GM15510 (cell line): ENCODE results near the gene PPP2R1B.

Experiments used
- POLR2A ChIP-seq: IDR thresholded peaks from 3 replicates; pipeline ENCODE4 v1.6.1; 2011; ENCODE audit warnings: borderline replicate concordance; ENCODE audit not compliant: insufficient read length; ENCODE audit errors: extremely low read depth

Gene PPP2R1B

GRCh38 chr11:111699579-111700156 lies 66.5 kb downstream of the PPP2R1B start:
- no peak for TF ChIP-seq POLR2A

DNA sequence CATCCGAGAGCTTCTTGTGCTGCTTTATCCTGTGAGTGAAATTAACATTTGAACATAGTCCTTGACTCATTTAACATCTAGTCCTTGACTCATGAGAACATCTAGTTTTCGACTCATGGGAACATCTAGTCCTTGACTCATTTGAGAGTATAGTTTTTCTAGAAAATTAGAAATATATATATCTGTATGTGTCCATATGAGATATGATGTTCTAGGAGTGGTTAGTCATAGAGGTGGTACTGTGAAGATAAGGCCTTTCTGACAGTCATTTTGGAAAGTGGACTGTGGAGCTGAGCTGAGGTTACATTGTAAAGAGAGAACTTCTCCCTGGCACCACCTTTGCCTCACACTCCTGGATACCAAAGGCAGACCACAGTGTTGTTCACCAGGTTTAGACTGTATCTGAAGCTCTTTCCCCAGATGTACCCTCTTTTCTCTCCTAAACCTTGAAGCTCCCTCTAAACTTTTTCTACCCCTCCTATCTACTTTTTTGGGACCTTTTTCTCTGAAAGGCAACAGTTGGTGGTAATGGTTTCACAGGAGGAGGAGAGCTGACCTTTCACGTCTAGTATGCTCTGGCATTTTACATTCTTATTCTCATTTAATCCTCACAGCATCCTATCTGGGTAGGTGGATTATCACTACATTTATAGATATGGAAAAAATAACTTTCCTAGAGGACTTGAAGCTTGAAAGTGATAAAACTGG lies 67.2 kb downstream of the PPP2R1B start:
- no peak for TF ChIP-seq POLR2A

GRCh38 chr11:111697933-111698371 lies 68.2 kb downstream of the PPP2R1B start:
- no peak for TF ChIP-seq POLR2A

GRCh38 chr11:111696556-111696955 lies 69.6 kb downstream of the PPP2R1B start:
- TF ChIP-seq POLR2A, result no peak

DNA sequence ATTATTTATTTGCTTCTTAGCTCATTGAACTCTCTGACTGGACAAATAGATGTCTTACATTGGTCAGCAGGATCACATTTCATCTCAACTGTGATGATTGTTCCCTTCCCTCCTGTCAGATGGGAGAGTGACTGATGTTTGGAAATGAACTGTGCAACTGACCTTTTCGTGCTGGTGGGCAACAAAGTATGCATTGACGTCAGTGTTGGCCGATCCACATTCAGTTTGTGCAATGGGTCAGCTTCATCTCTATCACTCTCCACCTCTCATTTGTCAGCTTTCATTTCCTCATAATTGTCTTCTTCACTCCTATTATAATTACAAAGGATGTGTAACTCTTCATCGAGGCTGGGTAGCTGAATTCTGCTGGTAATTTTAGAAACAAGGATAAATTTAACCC lies 71.3 kb downstream of the PPP2R1B start:
- no peak for TF ChIP-seq POLR2A

- TF ChIP-seq POLR2A, result no peak
Measured at GRCh38 chr11:111693224-111693937, 72.8 kb downstream of the PPP2R1B start.

- no peak for TF ChIP-seq POLR2A
Measured at GRCh38 chr11:111691741-111692140, 74.4 kb downstream of the PPP2R1B start.

GRCh38 chr11:111691176-111691575 lies 75.0 kb downstream of the PPP2R1B start:
- no peak for TF ChIP-seq POLR2A

DNA sequence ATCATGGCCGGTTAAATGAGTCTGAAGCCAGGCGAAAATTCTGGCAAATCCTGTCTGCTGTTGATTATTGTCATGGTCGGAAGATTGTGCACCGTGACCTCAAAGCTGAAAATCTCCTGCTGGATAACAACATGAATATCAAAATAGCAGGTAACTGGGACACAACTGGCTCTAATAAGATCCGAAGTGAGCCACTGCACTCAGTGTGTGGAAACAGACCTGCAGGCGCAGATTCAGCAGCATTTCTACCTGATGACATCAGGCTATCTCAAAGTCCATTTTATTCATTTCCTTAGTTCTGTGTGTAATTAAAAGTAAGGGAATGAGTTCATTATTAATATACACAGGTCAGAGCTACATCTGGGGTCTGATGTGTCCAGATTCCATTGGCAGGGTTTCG lies 78.2 kb downstream of the PPP2R1B start:
- no peak for TF ChIP-seq POLR2A

GRCh38 chr11:111684251-111684650 lies 81.9 kb downstream of the PPP2R1B start:
- no peak for TF ChIP-seq POLR2A

DNA sequence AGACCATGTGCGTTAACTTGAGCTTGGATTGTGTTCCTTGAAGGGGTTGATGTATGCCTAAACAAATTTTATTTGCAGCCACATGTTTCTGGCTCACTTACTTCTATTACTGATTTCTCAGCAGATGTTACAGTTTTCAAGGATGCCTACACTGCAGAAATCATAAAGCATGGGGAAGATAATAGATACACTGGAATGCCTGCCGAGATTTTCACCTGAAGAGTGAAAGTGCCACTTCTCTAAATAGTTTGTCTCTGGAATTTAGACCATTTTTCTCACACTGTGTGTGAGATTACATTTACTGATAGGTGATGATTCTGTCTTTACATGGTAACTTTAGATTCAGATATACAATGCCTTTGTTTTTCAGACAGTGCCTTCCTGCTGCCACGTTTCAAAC lies 82.4 kb downstream of the PPP2R1B start:
- TF ChIP-seq POLR2A, result no peak

DNA sequence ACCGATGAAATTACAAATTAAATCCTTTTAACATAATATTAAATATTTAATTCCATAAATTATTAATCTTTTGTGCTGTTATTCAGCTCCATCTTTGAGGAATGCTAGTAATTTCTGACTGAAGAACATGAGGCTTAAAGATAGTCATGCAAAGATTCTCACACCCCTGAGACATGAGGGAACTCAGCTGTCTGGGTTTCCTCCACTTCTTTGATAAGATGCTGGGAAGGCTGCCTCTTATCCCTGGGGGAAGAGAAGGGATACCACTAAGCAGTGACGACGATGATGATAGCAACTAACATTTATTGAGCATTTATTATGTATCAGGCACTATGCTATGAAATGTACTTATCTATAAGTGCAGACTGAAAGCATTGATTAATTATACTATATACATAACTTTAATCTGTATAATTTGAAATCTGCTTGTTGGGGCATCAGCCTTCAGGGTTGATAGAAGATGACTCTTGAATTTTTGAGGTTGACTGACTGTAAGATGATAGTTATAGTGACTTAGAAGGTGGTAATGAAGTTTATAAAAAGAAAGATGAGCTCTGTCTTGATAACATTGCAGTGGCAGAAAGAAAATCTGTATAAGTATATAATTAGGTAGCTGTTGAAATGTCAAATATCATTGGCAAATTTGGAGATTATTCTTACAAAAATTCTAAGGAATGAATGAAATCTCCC lies 85.6 kb downstream of the PPP2R1B start:
- no peak for TF ChIP-seq POLR2A
